Left lung (tissue), 10 donors: ENCODE results near the gene FAM200B. TPM values are rescaled to one million over a fixed set of nuclear protein-coding genes. Genes with fewer than 3 reads are reported as not detected.
A peak's percentile ranks its signal among the peaks of the same experiment; 100 is the strongest.

Source experiments
- ATAC-seq: fragments of 200-7000 bp; cut with Tn5 transposase; one replicate; pipeline ENCODE4 v1.9.1; 2020; ENCODE audit warnings: moderate library complexity
- DNase-seq, 4 donors: peaks; one replicate each; pipeline ENCODE4 v3.0.0-alpha.2; 2013 to 2020
- H3K27ac ChIP-seq, 2 donors: fragments of 200-600 bp; sonication (generic) in 1 of 2; one replicate each; pipeline versions ENCODE4 v1.5.0 to v1.8.0; 2020 to 2021
- H3K27me3 ChIP-seq, 2 donors: fragments of 200-600 bp; sonication (generic) in 1 of 2; one replicate each; pipeline versions ENCODE4 v1.5.0 to v1.8.0; 2020 to 2021
- H3K36me3 ChIP-seq, 2 donors: fragments of 200-600 bp; sonication (generic) in 1 of 2; one replicate each; pipeline versions ENCODE4 v1.5.0 to v1.8.0; 2020 to 2021
- H3K4me1 ChIP-seq, 2 donors: fragments of 200-600 bp; one replicate each; pipeline ENCODE4 v1.8.0; 2021
- H3K4me3 ChIP-seq, 2 donors: fragments of 200-600 bp; sonication (generic) in 1 of 2; one replicate each; pipeline versions ENCODE4 v1.5.0 to v1.8.0; 2020 to 2021; ENCODE audit warnings: mild to moderate bottlenecking in 1 of 2
- H3K9me3 ChIP-seq, 2 donors: fragments of 200-600 bp; sonication (generic) in 1 of 2; one replicate each; pipeline versions ENCODE4 v1.5.0 to v1.8.0; 2020 to 2021
- CTCF ChIP-seq, 2 donors: fragments of 200-600 bp; sonication (generic) in 1 of 2; IDR thresholded peaks; one replicate each; pipeline versions ENCODE4 v1.5.0 to v1.8.0; 2021; ENCODE audit warnings: antibody characterized with exemption in 2 of 2
- intact Hi-C, 2 donors: fragments of 100-400 bp; cut with DNase I; formaldehyde crosslinking; loops; one replicate each; pipeline versions ENCODE4 v1.11.2 to v1.14.2; 2022
- polyA plus RNA-seq, 6 donors: library from polyadenylated mRNA; unstranded; fragments of 120-200 nt; gene quantifications; one replicate each; pipeline ENCODE4 v1.2.1, GENCODE V29; 2013; ENCODE audit not compliant: insufficient read length in 6 of 6
- total RNA-seq, 2 donors: library from RNA; stranded (reverse); fragmentation: NEBNext Ultra II Directional; extraction: Animal tissue kit (Norgen Biotek cat#: 25700); gene quantifications; one replicate each; pipeline ENCODE4 v1.2.1, GENCODE V29; 2021
- donor health status: DM: no; HTN: yes; CAD: no.
- donor health status: DM: no; HTN: no; CAD: no.

Gene FAM200B
- total and polyA plus RNA-seq, 8 donors, result 25.8 to 52.4 (median 45.9) TPM

GRCh38 chr4:15692602-15693001 is 11.0 kb downstream of the FAM200B start:
- ATAC-seq (no peak), DNase-seq (no peak)
- Histone ChIP-seq H3K9me3 (no peaks in the 10 kb centered on the region), H3K27ac (no peak overlapping the region), H3K4me1 (peaks cover 0 to 54% of the 10 kb centered on the region in 2 donors), H3K27me3 (no peaks in the 10 kb centered on the region), H3K36me3 (peaks cover 0 to 4% of the 10 kb centered on the region in 2 donors), H3K4me3 (no peak overlapping the region)
- no peak for TF ChIP-seq CTCF (IDR thresholded peaks at IDR 0.05)
- intact Hi-C loops, result no loop called here

- no peak for TF ChIP-seq CTCF (IDR thresholded peaks at IDR 0.05)
- no peak for DNase-seq
- Histone ChIP-seq H3K27me3 (no peaks in the 10 kb centered on the region), H3K27ac (no peak overlapping the region), H3K36me3 (no peaks in the 10 kb centered on the region), H3K9me3 (no peaks in the 10 kb centered on the region), H3K4me3 (no peak overlapping the region), H3K4me1 (peaks cover 0 to 39% of the 10 kb centered on the region in 2 donors)
- no peak for ATAC-seq
- intact Hi-C loops, result no loop called here
Observed at GRCh38 chr4:15694431-15694830, 12.8 kb downstream of the FAM200B start.

GRCh38 chr4:15695240-15695699 is 13.6 kb downstream of the FAM200B start:
- DNase-seq (no peak), ATAC-seq (peak; percentile 39)
- H3K9me3 ChIP-seq, result no peaks in the 10 kb centered on the region
- H3K4me1 ChIP-seq, result peaks cover 0 to 32% of the 10 kb centered on the region in 2 donors
- intact Hi-C loops, result no loop called here
- no peak overlapping the region for H3K4me3 ChIP-seq
- H3K27ac ChIP-seq, result no peak overlapping the region
- H3K36me3 ChIP-seq, result no peaks in the 10 kb centered on the region
- no peak for TF ChIP-seq CTCF (IDR thresholded peaks at IDR 0.05)
- no peaks in the 10 kb centered on the region for H3K27me3 ChIP-seq

- Histone ChIP-seq H3K27ac (no peak overlapping the region), H3K9me3 (no peaks in the 10 kb centered on the region), H3K27me3 (no peaks in the 10 kb centered on the region), H3K36me3 (no peaks in the 10 kb centered on the region), H3K4me3 (no peak overlapping the region), H3K4me1 (peaks cover 0 to 28% of the 10 kb centered on the region in 2 donors)
- no peak for ATAC-seq
- DNase-seq, result no peak
- TF ChIP-seq CTCF (IDR thresholded peaks at IDR 0.05), result no peak
- intact Hi-C loops, result no loop called here
Observed at GRCh38 chr4:15695729-15696128, 14.1 kb downstream of the FAM200B start.

GRCh38 chr4:15696866-15697265 is 15.2 kb downstream of the FAM200B start:
- Histone ChIP-seq H3K27ac (peak overlapping the region in 1 of 2 donors; percentile 38), H3K4me3 (no peak overlapping the region), H3K27me3 (no peaks in the 10 kb centered on the region), H3K4me1 (peaks cover 0 to 25% of the 10 kb centered on the region in 2 donors), H3K9me3 (no peaks in the 10 kb centered on the region), H3K36me3 (no peaks in the 10 kb centered on the region)
- DNase-seq, result no peak
- no peak for ATAC-seq
- TF ChIP-seq CTCF (IDR thresholded peaks at IDR 0.05), result no peak
- intact Hi-C loops, result no loop called here
